Renal pelvis (tissue), 12 donors: Measurements from ENCODE around the gene HSH2D. TPM values are rescaled to one million over a fixed set of nuclear protein-coding genes. Genes with fewer than 3 reads are reported as not detected.
A peak's percentile ranks its signal among the peaks of the same experiment; 100 is the strongest.
"Not testable (repeated sequence)": the region's sequence is repeated elsewhere in the genome, so short reads cannot be mapped to it uniquely, and the experiment has no call there.

Experiments
- DNase-seq: peaks from one replicate; pipeline ENCODE4 v3.0.0-alpha.2; 2013
- long read RNA-seq, 16 experiments: transcript quantifications; one replicate each; lab custom pipeline, GENCODE V29; 2026
- polyA plus RNA-seq, 3 donors: library from polyadenylated mRNA; unstranded; fragments of 120-200 nt; gene quantifications; one replicate each; pipeline ENCODE4 v1.2.1, GENCODE V29; 2013; ENCODE audit not compliant: insufficient read length in 3 of 3

The HSH2D gene, protein sequence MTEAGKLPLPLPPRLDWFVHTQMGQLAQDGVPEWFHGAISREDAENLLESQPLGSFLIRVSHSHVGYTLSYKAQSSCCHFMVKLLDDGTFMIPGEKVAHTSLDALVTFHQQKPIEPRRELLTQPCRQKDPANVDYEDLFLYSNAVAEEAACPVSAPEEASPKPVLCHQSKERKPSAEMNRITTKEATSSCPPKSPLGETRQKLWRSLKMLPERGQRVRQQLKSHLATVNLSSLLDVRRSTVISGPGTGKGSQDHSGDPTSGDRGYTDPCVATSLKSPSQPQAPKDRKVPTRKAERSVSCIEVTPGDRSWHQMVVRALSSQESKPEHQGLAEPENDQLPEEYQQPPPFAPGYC
- polyA plus RNA-seq: under 1 TPM; 0.28 to 0.88 (median 0.43) TPM
- long read RNA-seq, donor 1: 0 reads
- long read RNA-seq, donor 2: 0 reads
- long read RNA-seq, donor 3: 0 reads
- long read RNA-seq, donor 4: 0 reads
- long read RNA-seq, donor 5: 0 reads
- long read RNA-seq, donor 6: 0 reads
- long read RNA-seq, donor 7: 0 reads
- long read RNA-seq, donor 8: 0 reads
- long read RNA-seq, donor 9, partial matches to known transcripts: 0 of 1 reads
- long read RNA-seq, donor 9, other reads (novel, unspliced or antisense): 0 of 1 reads
- long read RNA-seq, donor 10: 0 reads
- long read RNA-seq, donor 11: 0 reads
- long read RNA-seq, donor 12: 0 reads
- long read RNA-seq, donor 13: 0 reads
- long read RNA-seq, donor 14: 0 reads
- long read RNA-seq, donor 15: 0 reads
- long read RNA-seq, donor 16: 0 reads

DNA sequence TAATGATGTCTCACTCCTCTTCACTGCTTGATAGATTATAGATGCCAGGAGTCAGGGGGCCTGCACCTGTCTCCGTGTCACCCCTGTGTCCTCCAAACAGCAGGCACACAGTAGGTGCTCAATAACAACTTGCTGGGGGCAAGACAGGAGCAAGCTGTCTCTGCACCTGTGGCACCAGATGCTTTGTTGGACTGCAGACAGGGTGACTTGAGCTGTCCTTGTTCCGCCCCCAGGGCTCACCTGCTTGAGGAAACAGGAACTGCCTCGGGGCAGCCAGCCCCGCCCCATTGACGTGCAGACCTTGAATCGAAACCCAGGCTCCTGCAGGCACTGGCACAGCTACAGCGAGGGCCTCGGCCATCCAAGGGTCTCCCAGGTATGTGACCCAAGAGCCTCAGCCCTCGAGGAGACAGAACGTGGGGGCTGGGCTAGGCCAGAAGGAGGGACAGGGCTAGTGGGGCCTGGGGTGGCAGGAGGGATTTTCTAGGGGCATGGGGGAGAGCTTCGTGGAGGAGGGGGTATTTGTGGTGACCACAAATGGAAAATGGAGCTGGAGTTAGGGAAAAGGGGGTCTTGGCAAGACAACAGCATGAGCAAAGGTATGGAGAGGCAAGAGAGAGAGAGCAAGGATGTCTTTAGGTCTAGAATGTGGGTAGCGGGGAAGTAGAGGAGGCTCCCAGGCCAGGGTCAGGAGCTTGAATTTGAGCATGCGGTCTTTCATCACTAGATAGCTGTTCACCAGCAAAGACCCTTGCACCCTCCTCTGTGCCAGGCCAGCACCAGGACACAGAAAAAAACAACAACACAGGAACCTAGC lies at the start of gene HSH2D:
TSS of gene HSH2D (plus strand) at position 287 of the 817 bp plus-strand sequence. CDS start 5,066 bp downstream, outside the sequence.
- peak; percentile 7 for DNase-seq

DNA sequence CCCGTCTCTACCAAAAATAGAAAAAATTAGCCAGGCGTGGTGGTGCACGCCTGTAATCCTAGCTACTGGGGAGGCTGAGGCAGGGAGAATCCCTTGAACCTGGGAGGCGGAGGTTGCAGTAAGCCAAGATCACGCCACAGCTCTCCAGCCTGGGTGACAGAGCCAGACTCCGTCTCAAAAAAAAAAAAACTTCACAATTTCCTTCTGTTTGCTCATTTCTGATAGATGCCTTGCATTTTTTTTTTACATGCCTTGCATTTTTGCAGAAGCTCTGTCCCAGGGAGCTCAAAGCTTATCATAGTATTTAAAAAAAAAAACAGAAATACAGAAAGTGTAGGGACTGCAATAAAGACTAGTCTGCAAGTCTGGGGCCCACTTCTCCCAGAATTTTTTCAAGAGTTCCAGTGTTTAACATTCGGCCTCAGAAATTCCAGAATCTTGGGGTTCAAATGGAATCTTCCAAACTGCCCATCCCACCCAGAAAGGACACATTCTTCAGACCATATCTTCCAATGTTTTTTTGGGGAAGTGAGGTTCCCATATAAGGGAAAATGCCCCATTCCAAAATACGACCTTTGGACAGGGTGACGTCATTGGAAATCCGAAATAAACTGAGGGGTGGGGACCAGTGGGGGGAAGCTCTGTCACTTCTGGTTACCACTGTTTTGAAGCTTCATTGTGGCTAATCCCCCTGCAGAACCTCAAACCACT lies 49.0 kb upstream of the HSH2D start:
- DNase-seq: no peak

DNA sequence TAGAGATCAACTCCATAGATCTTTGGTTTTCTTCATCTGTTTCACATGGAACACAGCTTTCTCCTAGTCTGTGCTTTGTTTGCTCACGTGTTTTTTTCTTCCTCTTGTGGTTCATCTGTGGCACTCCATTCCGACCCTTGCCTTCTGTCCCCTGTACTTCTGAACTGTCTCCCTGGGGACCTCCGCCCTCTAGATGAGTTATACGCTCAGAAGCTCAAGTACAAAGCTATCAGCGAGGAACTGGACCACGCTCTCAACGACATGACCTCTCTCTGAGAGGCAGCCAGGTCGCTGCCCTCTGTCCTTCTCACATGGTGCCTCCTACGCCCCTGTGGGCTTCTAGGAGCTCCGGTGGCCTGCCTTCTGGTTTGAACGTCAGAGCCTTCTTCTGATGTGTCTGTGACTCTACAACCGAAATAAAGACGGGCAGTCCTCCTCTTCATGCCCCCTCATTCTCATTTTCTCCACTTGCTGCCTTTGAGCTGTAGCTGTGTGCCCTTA lies 48.4 kb upstream of the HSH2D start:
- no peak for DNase-seq

DNA sequence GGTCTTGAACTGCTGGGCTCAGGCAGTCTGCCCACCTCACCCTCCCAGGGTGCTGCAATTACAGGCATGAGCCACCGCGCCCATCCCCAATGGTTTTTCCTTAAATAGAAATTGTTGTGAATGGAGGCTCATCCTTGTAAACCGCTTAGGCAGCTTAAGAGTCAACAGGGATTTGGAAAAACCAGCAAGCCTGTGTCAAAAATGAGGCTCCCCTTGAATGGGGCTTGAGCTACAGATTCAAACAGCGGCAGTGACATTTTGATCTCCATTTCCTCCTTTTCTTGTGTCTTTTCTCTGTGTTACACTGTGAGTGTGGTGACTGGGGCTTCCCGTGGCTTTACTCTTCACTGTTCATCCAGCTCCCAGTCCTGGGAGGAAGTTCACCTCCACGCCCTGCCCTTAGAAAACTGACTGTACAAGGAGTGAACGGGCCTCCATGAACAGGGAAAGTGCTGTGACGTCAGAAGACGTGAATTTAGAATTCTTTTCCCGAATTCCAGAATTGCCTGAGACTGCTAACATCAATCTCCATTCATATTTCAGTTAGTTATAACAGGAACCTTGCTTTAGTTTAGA lies 47.1 kb upstream of the HSH2D start:
- no peak for DNase-seq

DNA sequence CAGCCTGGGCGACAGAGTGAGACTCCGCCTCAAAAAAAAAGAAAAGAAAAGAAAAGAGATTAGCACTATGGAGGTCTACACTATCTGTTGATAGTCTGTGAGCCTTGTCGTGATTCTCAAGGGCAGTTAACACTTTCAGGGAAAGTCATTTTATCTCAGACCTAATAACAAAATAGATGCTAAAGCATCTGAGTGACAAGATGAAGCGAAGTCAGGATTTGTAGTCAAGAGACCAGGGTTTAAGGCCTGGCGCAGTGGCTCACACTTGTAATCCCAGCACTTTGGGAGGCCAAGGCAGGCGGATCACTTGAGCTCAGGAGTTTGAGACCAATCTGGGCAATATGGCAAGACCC lies 45.1 kb upstream of the HSH2D start:
- no peak for DNase-seq

DNA sequence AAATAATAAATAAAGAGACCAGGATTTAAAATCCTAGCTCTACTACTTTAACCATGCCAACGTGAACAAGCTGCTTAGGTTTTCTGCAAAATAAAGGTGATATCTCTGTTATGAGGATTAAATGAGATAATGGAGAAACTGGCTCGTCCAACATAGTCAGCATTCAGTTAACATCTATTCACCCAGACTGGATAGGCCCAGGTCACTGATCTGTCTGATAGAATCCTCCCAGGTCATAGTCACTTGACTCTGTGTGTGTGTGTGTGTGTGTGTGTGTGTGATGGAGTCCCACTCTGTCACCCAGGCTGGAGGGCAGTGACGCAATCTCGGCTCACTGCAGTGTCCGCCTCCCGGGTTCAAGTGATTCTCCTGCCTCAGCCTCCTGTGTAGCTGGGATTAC lies 44.7 kb upstream of the HSH2D start:
- no peak for DNase-seq

DNA sequence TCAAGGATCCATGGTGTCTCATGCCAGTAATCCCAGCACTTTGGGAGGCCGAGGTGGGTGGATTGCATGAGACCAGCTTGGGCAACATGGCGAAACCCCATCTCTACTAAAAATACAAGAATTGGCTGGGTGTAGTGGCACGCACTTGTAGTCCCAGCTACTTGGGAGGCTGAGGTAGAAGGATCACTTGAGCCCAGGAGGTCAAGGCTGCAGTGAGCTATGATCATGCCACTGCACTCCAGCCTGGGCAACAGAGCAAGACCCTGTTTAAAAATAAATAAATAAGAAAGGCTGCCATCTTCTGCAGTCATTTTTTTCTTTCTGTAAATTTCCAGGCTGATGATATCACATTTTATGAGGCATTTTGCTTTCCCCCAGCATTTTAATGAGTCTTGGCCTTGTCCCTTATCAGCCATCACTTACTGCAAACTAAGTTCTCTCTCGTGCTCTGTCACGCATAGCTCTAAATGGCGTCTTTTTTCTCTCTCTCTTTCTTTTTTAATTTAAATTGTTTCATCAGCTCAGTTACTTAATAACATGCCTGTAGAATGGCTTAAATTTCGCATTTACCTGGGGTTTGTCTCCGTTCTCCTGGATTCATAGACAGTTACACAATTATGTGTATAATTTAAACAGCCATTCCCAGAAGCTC lies 44.0 kb upstream of the HSH2D start:
- not testable (repeated sequence) for DNase-seq

DNA sequence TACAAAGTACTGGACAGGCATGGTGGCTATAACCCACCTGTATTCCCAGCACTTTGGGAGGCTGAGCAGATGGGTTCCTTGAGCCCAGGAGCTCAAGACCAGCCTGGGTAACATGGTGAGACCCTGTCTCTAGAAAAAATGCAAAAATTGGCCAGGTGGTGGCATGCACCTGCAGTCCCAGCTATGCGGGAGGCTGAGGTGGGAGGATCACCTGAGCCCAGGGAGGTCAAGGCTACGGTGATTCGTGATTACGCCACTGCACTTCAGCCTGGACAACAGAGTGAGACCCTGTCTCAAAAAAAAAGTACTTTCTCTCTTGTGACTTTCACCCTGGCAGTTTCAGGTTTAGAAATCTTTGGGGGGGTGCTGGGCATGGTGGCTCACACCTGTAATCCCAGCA lies 43.0 kb upstream of the HSH2D start:
- DNase-seq: no peak

DNA sequence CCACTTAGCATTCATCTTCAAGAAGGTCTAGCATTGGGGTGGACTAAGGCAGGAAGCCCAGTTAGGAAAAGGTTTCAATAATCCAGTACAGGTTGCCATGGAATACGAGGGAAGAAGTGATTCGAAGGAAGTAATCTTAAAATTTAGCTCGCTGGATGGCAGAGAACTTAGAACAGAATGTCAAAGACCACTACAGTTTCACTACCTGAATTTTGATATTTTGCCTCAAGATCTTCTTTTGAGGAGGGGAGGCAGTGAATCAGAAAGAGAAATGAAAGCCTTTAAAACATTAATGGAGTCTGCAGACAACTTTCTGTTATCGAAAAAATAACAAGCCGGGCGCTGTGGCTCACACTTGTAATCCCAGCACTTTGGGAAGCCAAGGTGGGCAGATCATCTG lies 38.8 kb upstream of the HSH2D start:
- no peak for DNase-seq

DNA sequence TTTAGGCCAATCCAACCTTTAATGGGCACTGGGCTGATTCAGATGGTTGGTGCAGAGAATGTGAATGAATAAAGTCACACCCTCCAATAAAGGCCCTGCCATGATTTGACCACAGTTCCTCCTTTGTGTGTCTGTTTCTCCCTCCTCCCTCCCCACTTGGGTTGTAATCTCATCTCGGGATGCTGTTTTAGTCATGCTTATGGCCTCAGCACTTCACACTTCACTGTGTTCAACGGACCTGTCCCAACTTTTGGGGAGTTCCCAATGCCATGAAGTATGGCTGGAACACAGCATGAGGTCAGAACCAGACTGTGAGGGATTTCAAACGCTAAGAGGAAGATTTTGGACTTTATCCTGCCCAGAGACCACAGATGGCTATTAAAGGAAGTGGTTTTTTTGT lies 37.4 kb upstream of the HSH2D start:
- no peak for DNase-seq

DNA sequence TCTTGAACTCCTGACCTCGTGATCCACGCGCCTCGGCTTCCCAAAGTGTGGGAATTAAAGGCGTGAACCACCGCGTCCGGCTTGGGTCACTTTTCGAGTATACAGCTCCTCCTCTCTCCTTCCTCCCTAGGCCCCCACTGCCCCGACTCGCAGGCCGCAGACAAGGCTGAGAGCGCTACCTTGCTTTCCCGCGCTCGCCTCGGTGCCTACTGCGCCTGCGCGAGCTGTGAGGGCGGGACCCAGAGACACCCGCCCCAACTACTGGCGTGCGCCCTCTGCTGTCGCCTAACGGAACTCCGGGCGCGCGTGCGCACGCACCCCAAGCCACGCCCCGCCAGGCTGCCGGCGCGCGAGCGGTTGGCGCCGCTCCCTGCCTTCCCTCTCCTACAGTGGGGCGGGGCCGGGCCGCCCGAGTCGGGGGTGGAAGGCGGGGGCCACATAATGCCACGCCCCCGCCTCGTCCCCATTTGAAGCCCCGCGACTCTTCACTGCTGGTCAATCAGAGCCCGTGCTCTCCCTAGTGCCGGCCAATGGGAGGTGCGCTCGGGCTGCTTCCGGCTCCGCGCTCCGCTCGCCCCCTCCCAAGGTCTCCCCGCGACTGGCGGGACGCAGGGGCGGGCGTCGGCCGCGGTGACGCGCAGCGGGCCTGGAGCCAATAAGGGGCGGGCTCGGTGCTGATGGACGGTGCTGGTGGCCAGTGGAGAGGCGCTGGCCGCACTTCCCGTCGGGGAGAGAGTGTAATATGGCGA lies 32.2 kb upstream of the HSH2D start, which contains the start of gene RAB8A:
TSS of gene RAB8A (plus strand) at position 730 of the 749 bp plus-strand sequence. CDS start at position 743, 13 bp downstream.
- DNase-seq: peak; percentile 99

DNA sequence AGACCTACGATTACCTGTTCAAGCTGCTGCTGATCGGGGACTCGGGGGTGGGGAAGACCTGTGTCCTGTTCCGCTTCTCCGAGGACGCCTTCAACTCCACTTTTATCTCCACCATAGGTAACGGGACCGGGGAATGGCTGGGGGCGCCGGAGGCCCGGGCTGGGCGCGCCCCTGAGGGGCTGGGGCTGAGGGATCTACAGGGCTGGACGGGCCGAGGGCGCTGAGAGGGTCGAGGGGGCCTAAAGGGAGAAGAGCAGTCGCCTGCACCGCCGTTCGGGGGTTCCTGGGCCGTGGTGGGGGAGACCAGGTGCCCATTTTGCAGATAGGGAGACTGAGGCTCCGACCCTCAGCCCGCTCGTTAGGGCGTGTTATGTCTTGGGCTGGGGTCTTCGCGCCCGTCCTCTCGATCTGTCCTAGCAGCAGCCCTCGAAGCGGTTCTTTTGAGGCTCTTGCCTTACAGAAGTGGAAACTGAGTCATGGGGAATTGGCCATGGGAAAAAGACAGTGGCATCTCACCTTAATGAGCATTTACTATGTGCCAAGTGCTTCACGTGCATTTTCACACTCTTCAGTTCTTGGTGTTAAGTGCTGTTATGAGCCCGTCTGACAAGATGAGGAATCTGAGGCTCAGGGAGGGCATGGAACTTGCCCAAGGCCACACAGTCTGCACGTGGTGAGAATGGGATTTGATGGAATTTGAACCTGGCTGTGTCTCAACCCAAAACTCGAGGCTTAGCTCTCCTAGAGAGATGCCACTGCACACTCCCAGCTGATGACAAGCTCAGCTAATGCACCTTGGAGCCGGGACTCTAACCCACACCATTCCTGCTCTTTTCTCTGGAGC lies 31.4 kb upstream of the HSH2D start:
- DNase-seq: no peak

DNA sequence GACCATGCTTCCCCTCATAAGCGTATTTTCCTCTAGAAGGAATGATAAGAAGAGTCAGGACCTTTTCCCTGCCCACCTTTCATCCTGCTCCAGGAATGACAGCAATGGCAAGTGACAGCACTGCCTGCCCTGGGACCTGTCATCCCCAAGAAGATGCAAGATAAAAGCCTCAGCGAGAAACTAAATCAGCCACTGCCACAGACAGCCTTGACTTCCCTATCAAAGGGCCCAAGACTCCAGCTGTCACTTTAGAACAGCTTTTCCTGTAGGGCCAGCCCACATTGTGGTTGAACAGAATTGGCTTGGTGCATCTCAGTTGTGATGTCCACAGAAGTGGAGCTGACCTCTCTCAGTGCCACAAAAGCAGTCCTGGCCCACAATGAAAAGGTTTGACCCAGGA lies 30.7 kb upstream of the HSH2D start:
- no peak for DNase-seq

DNA sequence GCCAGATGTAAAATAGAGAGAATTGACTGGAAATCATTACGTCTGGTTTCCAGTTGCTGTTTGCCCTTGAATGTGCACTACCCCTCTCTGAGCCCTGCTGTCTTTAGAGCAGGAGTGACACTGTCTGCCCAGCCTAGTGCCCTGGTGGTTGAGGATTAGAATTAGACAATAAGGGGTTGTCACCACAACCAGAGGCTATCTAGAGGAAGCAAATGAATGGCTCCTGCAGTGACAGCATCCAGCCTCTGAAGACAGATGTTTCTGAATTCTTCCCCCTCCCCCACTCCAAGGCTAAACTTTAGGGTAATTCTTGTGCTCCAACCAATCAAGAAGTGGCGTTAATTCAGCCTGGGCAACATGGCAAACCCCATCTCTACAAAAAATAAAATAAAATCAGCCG lies 29.8 kb upstream of the HSH2D start:
- DNase-seq: no peak

DNA sequence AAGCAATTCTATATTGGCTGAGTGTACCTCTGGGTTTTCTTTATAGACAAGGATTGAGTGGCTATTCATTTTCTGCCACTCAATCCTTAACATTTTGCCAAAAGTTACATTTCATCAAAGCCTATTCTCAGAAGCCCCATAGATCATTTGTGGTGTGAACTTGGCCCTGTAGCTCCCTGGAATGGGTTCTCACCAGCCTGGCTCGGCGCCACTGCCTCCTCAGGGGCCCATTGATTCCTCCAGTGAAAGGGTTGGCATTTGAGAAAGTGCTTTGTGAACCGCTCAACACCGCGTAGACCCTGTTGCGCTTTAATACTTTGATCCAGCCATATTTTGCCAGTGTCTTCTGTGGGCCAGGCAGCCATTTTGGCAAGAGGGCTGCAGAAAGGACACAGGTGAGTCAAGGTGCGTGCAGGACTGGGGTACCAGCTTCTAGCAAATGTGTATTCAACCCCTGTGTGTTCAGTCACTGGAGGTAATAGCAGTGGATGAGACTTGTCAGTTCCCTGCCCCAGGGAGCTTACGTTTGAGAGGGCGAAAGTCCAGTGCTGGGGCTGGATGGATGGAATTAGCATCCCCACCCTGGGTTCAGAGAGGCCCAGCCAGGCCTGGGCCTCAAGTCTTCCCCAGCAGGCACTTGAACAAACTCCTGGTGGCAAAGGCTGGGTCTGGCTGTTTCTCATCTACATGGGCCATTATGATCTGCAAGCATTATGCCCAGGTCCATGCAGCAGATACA lies 28.0 kb upstream of the HSH2D start:
- no peak for DNase-seq

DNA sequence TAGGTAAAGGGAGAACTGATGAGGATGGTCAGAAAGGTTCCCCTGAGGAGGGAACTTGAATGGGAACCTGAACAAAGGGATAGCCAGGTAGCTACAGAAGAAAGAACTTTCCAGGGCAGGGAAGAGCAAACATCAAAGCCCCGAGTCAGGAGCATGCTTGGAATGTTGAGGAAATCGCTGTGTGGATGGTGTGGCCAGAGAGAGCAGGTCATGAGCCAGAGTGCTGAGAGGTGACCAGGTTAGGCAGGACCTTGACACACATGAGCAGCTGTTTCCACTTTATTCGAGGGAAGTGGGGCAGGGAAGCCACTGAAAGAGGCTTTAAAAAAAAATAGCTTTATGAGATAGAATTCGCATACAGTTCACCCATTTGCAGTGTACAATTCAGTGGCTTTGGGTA lies 27.4 kb upstream of the HSH2D start:
- no peak for DNase-seq

DNA sequence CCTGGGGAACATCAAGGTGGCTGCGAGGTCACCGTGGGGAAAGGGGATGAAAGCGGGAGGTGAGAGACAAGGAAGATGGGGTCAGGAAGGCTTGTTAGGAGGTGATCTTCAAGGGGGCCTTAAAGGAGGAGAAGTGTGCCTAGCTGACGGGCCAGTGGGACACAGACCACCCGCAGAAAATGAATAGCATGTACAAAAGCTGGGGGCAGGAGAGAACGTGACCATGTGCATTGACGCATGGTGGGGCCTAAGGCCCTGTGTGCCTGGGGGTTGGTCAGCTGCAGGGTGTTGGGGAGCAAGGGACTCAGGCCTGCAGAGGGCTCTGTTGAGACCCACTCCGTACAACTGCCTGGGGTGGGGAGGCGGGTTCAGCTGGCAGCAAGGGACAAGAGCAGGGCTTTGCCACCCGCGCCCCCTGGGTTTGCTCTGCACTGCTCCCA lies 25.9 kb upstream of the HSH2D start:
- no peak for DNase-seq

DNA sequence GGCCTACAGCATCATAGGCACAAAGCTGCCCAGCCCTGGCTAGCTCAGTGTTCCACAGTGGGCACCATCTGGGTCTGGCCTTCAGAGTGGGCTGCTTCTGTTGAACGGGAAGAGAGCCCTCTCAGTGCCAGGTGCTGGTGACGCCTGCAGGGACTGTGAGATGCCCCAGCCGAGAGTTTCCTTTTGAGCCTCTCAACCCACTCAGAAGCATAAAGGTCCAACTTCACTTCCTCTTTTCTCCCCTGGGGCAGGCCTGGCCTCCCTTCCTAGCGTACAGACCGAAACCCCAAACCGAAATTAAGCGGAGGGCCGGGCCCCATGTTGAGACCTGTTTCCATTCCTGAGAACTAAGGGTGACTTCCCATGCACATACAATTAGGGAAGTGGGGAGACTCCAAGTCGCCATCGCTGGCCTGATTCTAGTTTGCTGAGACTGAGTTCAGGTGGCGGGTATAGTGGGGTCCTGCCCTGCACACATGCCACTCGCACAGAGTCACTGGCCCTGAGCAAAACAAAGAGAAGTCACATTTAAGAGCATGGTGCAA lies 24.9 kb upstream of the HSH2D start:
- no peak for DNase-seq
